Mesenchymal stem cell (in vitro differentiated cells and primary cell): Measurements from ENCODE around the gene KRTAP4-9.

Experiments used
- DNase-seq: peaks from one replicate; pipeline ENCODE4 v3.0.0-alpha.2; 2013
- H2AFZ ChIP-seq: one replicate; pipeline ENCODE4 v1.6.1; 2013; ENCODE audit warnings: low read depth, mild to moderate bottlenecking, control low read depth, inconsistent platforms, low read length, moderate library complexity
- H2AK5ac ChIP-seq: 2 replicates; pipeline ENCODE4 v1.6.1; 2013; ENCODE audit warnings: low read length, moderate library complexity, mild to moderate bottlenecking, inconsistent platforms; ENCODE audit not compliant: severe bottlenecking
- H2BK120ac ChIP-seq: one replicate; pipeline ENCODE4 v1.6.1; 2013; ENCODE audit warnings: low read depth, mild to moderate bottlenecking, inconsistent platforms, low read length, moderate library complexity
- H2BK12ac ChIP-seq, 2 experiments: one replicate each; pipeline ENCODE4 v1.6.1; 2013; ENCODE audit warnings: inconsistent platforms in 2 of 2, low read length in 2 of 2, mild to moderate bottlenecking in 2 of 2, moderate library complexity in 2 of 2, control low read depth in 1 of 2
- H2BK15ac ChIP-seq: one replicate; pipeline ENCODE4 v1.6.1; 2013; ENCODE audit warnings: mild to moderate bottlenecking, low read depth, inconsistent platforms; ENCODE audit not compliant: poor library complexity, severe bottlenecking
- H2BK5ac ChIP-seq: 2 replicates; pipeline ENCODE4 v1.6.1; 2013; ENCODE audit warnings: low read depth, mild to moderate bottlenecking, low read length, control low read depth, inconsistent platforms; ENCODE audit not compliant: poor library complexity, severe bottlenecking
- H3K14ac ChIP-seq, 2 experiments: one replicate each; pipeline ENCODE4 v1.6.1; 2013; ENCODE audit warnings: inconsistent platforms in 2 of 2, low read length in 2 of 2, control low read depth in 1 of 2, mild to moderate bottlenecking in 1 of 2, moderate library complexity in 1 of 2
- H3K18ac ChIP-seq, 2 experiments: one replicate each; pipeline ENCODE4 v1.6.1; 2013; ENCODE audit warnings: inconsistent platforms in 2 of 2, low read length in 2 of 2, control low read depth in 1 of 2, low read depth in 1 of 2, mild to moderate bottlenecking in 1 of 2
- H3K23ac ChIP-seq, 2 experiments: one replicate each; pipeline ENCODE4 v1.6.1; 2013; ENCODE audit warnings: inconsistent platforms in 2 of 2, low read length in 2 of 2, mild to moderate bottlenecking in 2 of 2, moderate library complexity in 2 of 2, control low read depth in 1 of 2
- H3K27ac ChIP-seq: 2 replicates; pipeline ENCODE4 v1.5.1; 2013; ENCODE audit warnings: mild to moderate bottlenecking, moderate library complexity, low read length, control low read depth, inconsistent platforms; ENCODE audit not compliant: poor library complexity, severe bottlenecking
- H3K27me3 ChIP-seq, 2 experiments: 2 replicates each; pipeline versions ENCODE4 v1.6.1 to v1.7.0; 2013; ENCODE audit warnings: low read length in 2 of 2, mild to moderate bottlenecking in 2 of 2, moderate library complexity in 2 of 2, control low read depth in 1 of 2, inconsistent platforms in 1 of 2; ENCODE audit not compliant: control insufficient read depth in 1 of 2, insufficient read depth in 1 of 2
- H3K36me3 ChIP-seq, 2 experiments: 2 replicates each; pipeline versions ENCODE4 v1.6.1 to v1.7.0; 2013; ENCODE audit warnings: low read length in 2 of 2, control low read depth in 1 of 2, inconsistent platforms in 1 of 2, low read depth in 1 of 2, mild to moderate bottlenecking in 1 of 2; ENCODE audit not compliant: insufficient read depth in 2 of 2, control insufficient read depth in 1 of 2
- H3K4ac ChIP-seq, 2 experiments: one replicate each; pipeline ENCODE4 v1.6.1; 2013; ENCODE audit warnings: inconsistent platforms in 2 of 2, low read length in 2 of 2, mild to moderate bottlenecking in 2 of 2, moderate library complexity in 2 of 2, control low read depth in 1 of 2, low read depth in 1 of 2
- H3K4me1 ChIP-seq: 2 replicates; pipeline ENCODE4 v1.6.1; 2013; ENCODE audit warnings: low read depth, low read length, control low read depth; ENCODE audit not compliant: control insufficient read depth, insufficient read depth
- H3K4me2 ChIP-seq: 2 replicates; pipeline ENCODE4 v1.6.1; 2013; ENCODE audit warnings: low read length, mild to moderate bottlenecking, inconsistent platforms; ENCODE audit not compliant: poor library complexity, severe bottlenecking
- H3K4me3 ChIP-seq, 2 experiments: 2 replicates each; pipeline versions ENCODE4 v1.5.1 to v1.7.0; 2013; ENCODE audit warnings: low read length in 2 of 2, mild to moderate bottlenecking in 2 of 2, control low read depth in 1 of 2, low read depth in 1 of 2; ENCODE audit not compliant: insufficient read depth in 1 of 2
- H3K79me1 ChIP-seq: replicated peaks from 2 replicates; pipeline ENCODE4 v1.6.1; 2013; ENCODE audit warnings: mild to moderate bottlenecking, control low read depth, low read length, inconsistent platforms; ENCODE audit not compliant: poor library complexity, severe bottlenecking
- H3K9ac ChIP-seq: 2 replicates; pipeline ENCODE4 v1.7.0; 2013; ENCODE audit warnings: mild to moderate bottlenecking, low read length, moderate library complexity
- H3K9me3 ChIP-seq: 2 replicates; pipeline ENCODE4 v1.7.0; 2013; ENCODE audit warnings: mild to moderate bottlenecking, low read length; ENCODE audit not compliant: control insufficient read depth
- H4K8ac ChIP-seq: one replicate; pipeline ENCODE4 v1.6.1; 2013; ENCODE audit warnings: inconsistent platforms, mild to moderate bottlenecking, low read length, moderate library complexity
- H4K91ac ChIP-seq: one replicate; pipeline ENCODE4 v1.6.1; 2013; ENCODE audit warnings: mild to moderate bottlenecking, low read length, inconsistent platforms
- whole genome bisulfite sequencing: methylation state at CpG from one replicate; pipeline ENCODE4 v1.1.7; 2013; ENCODE audit warnings: mixed read lengths; 5-methylcytosine and 5-hydroxymethylcytosine counted together

KRTAP4-9 gene

GRCh38 chr17:41060052-41060604, 45.1 kb upstream of the KRTAP4-9 start, which contains the start of gene KRTAP2-3:
Gene KRTAP2-3, minus strand, starts transcription at chr17:41060114. Its CDS starts 64 bp downstream, at chr17:41060050.
- Histone ChIP-seq H2BK15ac (no peak within 1 kb of the TSS), H3K18ac (no peak within 1 kb of the TSS), H3K9ac (peak within 1 kb of the TSS; percentile 70), H2AFZ (no peak within 1 kb of the TSS), H3K4me2 (no peak within 1 kb of the TSS), H3K36me3 (no peaks in the 10 kb centered on the region), H2AK5ac (peak within 1 kb of the TSS; percentile 28), H4K91ac (no peak within 1 kb of the TSS), H3K14ac (no peak within 1 kb of the TSS), H2BK120ac (no peak within 1 kb of the TSS), H2BK5ac (peak within 1 kb of the TSS; percentile 5), H3K27me3 (no peaks in the 10 kb centered on the region), H3K23ac (no peak within 1 kb of the TSS), H3K4me3 (no peak within 1 kb of the TSS), H3K27ac (peak within 1 kb of the TSS; percentile 87), H3K4me1 (peaks cover 7% of the 10 kb centered on the region), H2BK12ac (no peak within 1 kb of the TSS), H3K4ac (no peak within 1 kb of the TSS), H3K79me1 (no peaks in the 10 kb centered on the region), H4K8ac (no peak within 1 kb of the TSS), H3K9me3 (no peaks in the 10 kb centered on the region)
- DNase-seq, result peak; percentile 82
- WGBS, result 24% methylated on average over 6 of the region's 6 CpGs

GRCh38 chr17:41061964-41062363, 43.2 kb upstream of the KRTAP4-9 start:
- Histone ChIP-seq H4K8ac (no peak overlapping the region), H3K4ac (no peak overlapping the region), H3K9ac (peak overlapping the region; percentile 70), H2AFZ (no peak overlapping the region), H3K36me3 (no peaks in the 10 kb centered on the region), H3K18ac (no peak overlapping the region), H3K4me3 (no peak overlapping the region), H2BK5ac (peak overlapping the region; percentile 99), H2BK120ac (peak overlapping the region; percentile 15), H3K14ac (no peak overlapping the region), H3K9me3 (no peaks in the 10 kb centered on the region), H3K4me2 (no peak overlapping the region), H3K27ac (peak overlapping the region; percentile 93), H2AK5ac (no peak overlapping the region), H3K4me1 (peaks cover 9% of the 10 kb centered on the region), H2BK12ac (no peak overlapping the region), H4K91ac (no peak overlapping the region), H2BK15ac (no peak overlapping the region), H3K23ac (no peak overlapping the region), H3K27me3 (no peaks in the 10 kb centered on the region), H3K79me1 (no peaks in the 10 kb centered on the region)
- WGBS, result 60% methylated on average over 1 of the region's 1 CpG
- DNase-seq, result peak; percentile 70

DNA sequence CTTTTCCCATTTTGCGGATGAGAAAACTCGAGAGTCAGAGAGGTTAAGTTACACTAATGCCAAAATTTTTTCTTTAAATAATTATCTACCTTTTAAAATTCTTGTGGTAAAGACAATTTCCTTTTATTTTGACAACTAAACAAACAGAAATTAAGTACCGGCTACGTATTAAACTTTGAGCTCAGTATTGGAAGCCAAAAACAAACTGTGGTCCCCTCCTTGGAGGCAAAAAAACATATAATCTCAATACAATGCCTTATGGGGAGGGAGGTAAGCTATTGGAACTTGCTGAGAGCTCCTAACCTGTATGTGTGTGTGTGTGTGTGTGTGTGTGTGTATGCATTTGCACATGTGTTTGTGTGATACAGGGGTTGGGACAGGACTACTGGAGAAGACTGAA, 41.7 kb upstream of the KRTAP4-9 start:
- no peak overlapping the region for H3K9ac ChIP-seq
- H3K4me2 ChIP-seq, result no peak overlapping the region
- no peak overlapping the region for H4K91ac ChIP-seq
- no peak overlapping the region for H3K18ac ChIP-seq
- no peak for DNase-seq
- no peak overlapping the region for H3K4me3 ChIP-seq
- H3K4ac ChIP-seq, result no peak overlapping the region
- WGBS, result 80% methylated on average over 2 of the region's 4 CpGs
- H3K27me3 ChIP-seq, result no peaks in the 10 kb centered on the region
- H4K8ac ChIP-seq, result no peak overlapping the region
- no peak overlapping the region for H3K23ac ChIP-seq
- no peak overlapping the region for H2BK5ac ChIP-seq
- no peak overlapping the region for H2AK5ac ChIP-seq
- H3K36me3 ChIP-seq, result no peaks in the 10 kb centered on the region
- H3K9me3 ChIP-seq, result no peaks in the 10 kb centered on the region
- no peak overlapping the region for H2AFZ ChIP-seq
- H3K27ac ChIP-seq, result no peak overlapping the region
- H2BK120ac ChIP-seq, result no peak overlapping the region
- H3K4me1 ChIP-seq, result peaks cover 9% of the 10 kb centered on the region
- H2BK15ac ChIP-seq, result no peak overlapping the region
- no peak overlapping the region for H3K14ac ChIP-seq
- H2BK12ac ChIP-seq, result no peak overlapping the region
- no peaks in the 10 kb centered on the region for H3K79me1 ChIP-seq

DNA sequence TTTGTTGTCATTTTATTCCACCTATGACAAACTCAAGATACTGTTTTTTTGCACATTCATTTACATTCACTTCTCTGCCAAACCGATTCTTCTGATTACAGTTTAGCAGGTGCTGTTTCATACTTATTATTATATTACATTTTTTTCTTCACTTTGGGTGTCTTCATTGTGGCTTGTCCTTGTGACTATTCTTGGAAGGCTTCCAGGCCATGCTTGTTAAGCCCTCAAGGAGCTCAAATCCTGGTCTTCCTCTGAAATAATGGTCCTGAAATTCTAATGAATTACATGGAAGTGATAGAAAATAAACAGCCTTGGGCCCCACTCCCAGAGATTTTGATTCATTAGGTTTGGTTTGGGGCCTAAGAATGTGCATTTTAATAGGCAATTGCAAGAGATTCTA, 40.9 kb upstream of the KRTAP4-9 start:
- Histone ChIP-seq H3K27me3 (no peaks in the 10 kb centered on the region), H4K8ac (no peak overlapping the region), H3K23ac (no peak overlapping the region), H3K4me3 (no peak overlapping the region), H3K9ac (no peak overlapping the region), H2BK12ac (no peak overlapping the region), H3K79me1 (no peaks in the 10 kb centered on the region), H4K91ac (no peak overlapping the region), H3K18ac (no peak overlapping the region), H3K36me3 (no peaks in the 10 kb centered on the region), H3K14ac (no peak overlapping the region), H2BK5ac (no peak overlapping the region), H2AFZ (no peak overlapping the region), H3K9me3 (no peaks in the 10 kb centered on the region), H3K27ac (no peak overlapping the region), H2BK15ac (no peak overlapping the region), H3K4me2 (no peak overlapping the region), H3K4ac (no peak overlapping the region), H2AK5ac (no peak overlapping the region), H2BK120ac (no peak overlapping the region), H3K4me1 (peaks cover 7% of the 10 kb centered on the region)
- no peak for DNase-seq
- no CpG with 5 or more reads among the region's 1 CpG for WGBS
